HG03469 (cell line): ENCODE data around the gene MRPL55.

Experiments
- ATAC-seq: cut with Tn5 transposase; IDR thresholded peaks from one replicate; pipeline ENCODE4 v1.9.1; 2021; ENCODE audit warnings: mild to moderate bottlenecking, moderate library complexity, moderate number of reproducible peaks; ENCODE audit not compliant: unreplicated experiment

Gene MRPL55

GRCh38 chr1:228060458-228061190 is 48.5 kb downstream of the MRPL55 start:
- no peak for ATAC-seq

- ATAC-seq, result no peak
These were observed 49.3 kb downstream of the MRPL55 start for GRCh38 chr1:228059634-228060457.

GRCh38 chr1:228058949-228059633 is 50.0 kb downstream of the MRPL55 start:
- ATAC-seq, result no peak

GRCh38 chr1:228058172-228058948 is 50.7 kb downstream of the MRPL55 start:
- ATAC-seq, result no peak
